GM23248 (cell line): ENCODE results near the gene UNC13B.

Experiments
- EZH2 ChIP-seq: fragments of 200-600 bp; sonication (generic); IDR thresholded peaks from 2 replicates; pipeline ENCODE4 v1.6.1; 2018; ENCODE audit warnings: antibody characterized with exemption, mild to moderate bottlenecking; ENCODE audit not compliant: insufficient read depth, poor library complexity, severe bottlenecking
- EZH2phosphoT487 ChIP-seq: fragments of 200-600 bp; sonication (generic); IDR thresholded peaks from 2 replicates; pipeline ENCODE4 v1.6.1; 2018; ENCODE audit warnings: antibody characterized with exemption, moderate library complexity, mild to moderate bottlenecking, low read depth; ENCODE audit not compliant: insufficient read depth

DNA sequence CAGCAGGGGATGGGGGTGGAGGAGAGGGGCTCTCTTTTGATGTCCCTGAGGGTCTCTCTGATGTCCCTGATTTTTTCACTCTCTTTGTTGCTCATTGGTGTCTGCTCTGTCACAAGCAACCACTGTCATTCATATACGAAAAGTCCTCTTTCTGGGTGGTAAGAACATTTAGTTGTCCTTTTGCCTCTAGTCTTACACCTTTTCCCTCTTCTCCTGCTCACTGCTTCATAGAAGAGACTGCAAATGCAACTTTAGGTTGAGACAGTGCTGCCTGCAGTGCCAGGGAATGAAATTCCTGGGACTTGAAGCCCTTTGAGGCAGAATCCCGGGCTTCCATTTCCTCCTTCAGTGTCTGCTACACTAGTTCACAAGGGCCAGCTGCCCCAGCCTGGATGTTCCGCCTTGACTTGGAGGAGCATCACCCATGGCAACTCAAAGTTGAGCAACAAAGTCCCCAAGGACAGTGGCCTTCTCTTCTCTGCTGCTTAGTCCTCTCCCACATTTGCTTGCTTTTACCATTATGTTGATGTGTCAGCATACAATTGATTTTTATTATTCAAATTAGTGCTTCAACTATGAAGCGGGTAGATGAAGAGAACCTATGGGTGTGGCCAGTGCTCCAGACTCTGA is 233.4 kb downstream of the UNC13B start:
- TF ChIP-seq EZH2 (no peak), EZH2phosphoT487 (no peak)
